ENCODE results near the gene A4GALT. TPM values are rescaled to one million over a fixed set of nuclear protein-coding genes. Genes with fewer than 3 reads are reported as not detected.

Gene A4GALT
- total and polyA plus RNA-seq, 10 of the 15 experiments (the other 5 are each of a cell fraction or from before 2014, with no cell fraction given): 0.04 to 3.9 (median 2.3) TPM; not detected in 1

GRCh38 chr22:42643634-42644421 is 76.8 kb downstream of the A4GALT start:
- ATAC-seq (no peak), DNase-seq (ENCODE audit: low read depth, low spot score) (no peak), FAIRE-seq (no peak)
- in situ Hi-C loops (cut with MboI) (no loop called here), intact Hi-C loops (cut with micrococcal nuclease; ENCODE audit: unreplicated experiment) (no loop called here)
- ChIA-PET SMC1A (ENCODE audit: uncharacterized antibody, unreplicated experiment) (interaction anchor here (0.8 to 2.6 kb wide), 9 partner anchors 13 to 200 kb away, joined by 3 to 18 read pairs (median 4); no protein-coding TSS in a partner anchor), POLR2A (interaction anchor here (0.6 to 2.1 kb wide), 5 partner anchors 9 to 678 kb away, joined by 3 to 8 read pairs (median 4); no protein-coding TSS in a partner anchor), CTCF (interaction anchor here (1.0 to 3.4 kb wide), 10 partner anchors 12 to 390 kb away, joined by 3 to 17 read pairs (median 5); no protein-coding TSS in a partner anchor), RAD21 (ENCODE audit: unreplicated experiment) (interaction anchor here (0.8 to 3.7 kb wide), 5 partner anchors 10 to 75 kb away, joined by 3 to 19 read pairs (median 4); partner anchors contain the start of gene POLDIP3)
- WGBS (ENCODE audit: insufficient coverage, insufficient replicate concordance, low lambda C conversion rate, missing lambda C conversion rate): 93% methylated on average over 14 of the region's 14 CpGs
- H3K79me2 ChIP-seq (ENCODE audit: control insufficient read depth, insufficient read depth, low read length): peaks cover 65% of the 10 kb centered on the region
- H4K20me1 ChIP-seq (ENCODE audit: control insufficient read depth, insufficient read depth): no peaks in the 10 kb centered on the region
- peaks cover 42% of the 10 kb centered on the region for H3K4me1 ChIP-seq (ENCODE audit: control insufficient read depth, insufficient read depth, low read length)
- H3K4me2 ChIP-seq (ENCODE audit: control insufficient read depth, insufficient read depth): peak overlapping the region; percentile 71
- H3K27me3 ChIP-seq (replicated peaks in 1 of 2; ENCODE audit: control insufficient read depth in 2 of 2, insufficient read depth in 2 of 2, low read length in 1 of 2): no peaks in the 10 kb centered on the region
- H3K36me3 ChIP-seq (ENCODE audit: control insufficient read depth in 2 of 2, insufficient read depth in 2 of 2, low read length in 1 of 2): no peaks in the 10 kb centered on the region
- H2AFZ ChIP-seq (ENCODE audit: control insufficient read depth, low read depth, low read length): no peak overlapping the region
- H3K9ac ChIP-seq (ENCODE audit: control insufficient read depth, insufficient read depth, low read length): peak overlapping the region; percentile 78
- BruUV-seq (replicated peaks): no TSS peak
- peak overlapping the region; percentile 50 for H3K4me3 ChIP-seq
- H3K27ac ChIP-seq (ENCODE audit: control insufficient read depth, insufficient read depth): peak overlapping the region; percentile 84
- no peaks in the 10 kb centered on the region for H3K9me3 ChIP-seq (replicated peaks; ENCODE audit: control insufficient read depth, insufficient read depth, low read length)
- TF ChIP-seq, protein P1, sequence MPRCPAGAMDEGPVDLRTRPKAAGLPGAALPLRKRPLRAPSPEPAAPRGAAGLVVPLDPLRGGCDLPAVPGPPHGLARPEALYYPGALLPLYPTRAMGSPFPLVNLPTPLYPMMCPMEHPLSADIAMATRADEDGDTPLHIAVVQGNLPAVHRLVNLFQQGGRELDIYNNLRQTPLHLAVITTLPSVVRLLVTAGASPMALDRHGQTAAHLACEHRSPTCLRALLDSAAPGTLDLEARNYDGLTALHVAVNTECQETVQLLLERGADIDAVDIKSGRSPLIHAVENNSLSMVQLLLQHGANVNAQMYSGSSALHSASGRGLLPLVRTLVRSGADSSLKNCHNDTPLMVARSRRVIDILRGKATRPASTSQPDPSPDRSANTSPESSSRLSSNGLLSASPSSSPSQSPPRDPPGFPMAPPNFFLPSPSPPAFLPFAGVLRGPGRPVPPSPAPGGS (IDR thresholded peaks at IDR 0.05; ENCODE audit: borderline replicate concordance, insufficient read depth, low read depth, low read length, poor library complexity, severe bottlenecking): no peak
- TF ChIP-seq, protein P2, sequence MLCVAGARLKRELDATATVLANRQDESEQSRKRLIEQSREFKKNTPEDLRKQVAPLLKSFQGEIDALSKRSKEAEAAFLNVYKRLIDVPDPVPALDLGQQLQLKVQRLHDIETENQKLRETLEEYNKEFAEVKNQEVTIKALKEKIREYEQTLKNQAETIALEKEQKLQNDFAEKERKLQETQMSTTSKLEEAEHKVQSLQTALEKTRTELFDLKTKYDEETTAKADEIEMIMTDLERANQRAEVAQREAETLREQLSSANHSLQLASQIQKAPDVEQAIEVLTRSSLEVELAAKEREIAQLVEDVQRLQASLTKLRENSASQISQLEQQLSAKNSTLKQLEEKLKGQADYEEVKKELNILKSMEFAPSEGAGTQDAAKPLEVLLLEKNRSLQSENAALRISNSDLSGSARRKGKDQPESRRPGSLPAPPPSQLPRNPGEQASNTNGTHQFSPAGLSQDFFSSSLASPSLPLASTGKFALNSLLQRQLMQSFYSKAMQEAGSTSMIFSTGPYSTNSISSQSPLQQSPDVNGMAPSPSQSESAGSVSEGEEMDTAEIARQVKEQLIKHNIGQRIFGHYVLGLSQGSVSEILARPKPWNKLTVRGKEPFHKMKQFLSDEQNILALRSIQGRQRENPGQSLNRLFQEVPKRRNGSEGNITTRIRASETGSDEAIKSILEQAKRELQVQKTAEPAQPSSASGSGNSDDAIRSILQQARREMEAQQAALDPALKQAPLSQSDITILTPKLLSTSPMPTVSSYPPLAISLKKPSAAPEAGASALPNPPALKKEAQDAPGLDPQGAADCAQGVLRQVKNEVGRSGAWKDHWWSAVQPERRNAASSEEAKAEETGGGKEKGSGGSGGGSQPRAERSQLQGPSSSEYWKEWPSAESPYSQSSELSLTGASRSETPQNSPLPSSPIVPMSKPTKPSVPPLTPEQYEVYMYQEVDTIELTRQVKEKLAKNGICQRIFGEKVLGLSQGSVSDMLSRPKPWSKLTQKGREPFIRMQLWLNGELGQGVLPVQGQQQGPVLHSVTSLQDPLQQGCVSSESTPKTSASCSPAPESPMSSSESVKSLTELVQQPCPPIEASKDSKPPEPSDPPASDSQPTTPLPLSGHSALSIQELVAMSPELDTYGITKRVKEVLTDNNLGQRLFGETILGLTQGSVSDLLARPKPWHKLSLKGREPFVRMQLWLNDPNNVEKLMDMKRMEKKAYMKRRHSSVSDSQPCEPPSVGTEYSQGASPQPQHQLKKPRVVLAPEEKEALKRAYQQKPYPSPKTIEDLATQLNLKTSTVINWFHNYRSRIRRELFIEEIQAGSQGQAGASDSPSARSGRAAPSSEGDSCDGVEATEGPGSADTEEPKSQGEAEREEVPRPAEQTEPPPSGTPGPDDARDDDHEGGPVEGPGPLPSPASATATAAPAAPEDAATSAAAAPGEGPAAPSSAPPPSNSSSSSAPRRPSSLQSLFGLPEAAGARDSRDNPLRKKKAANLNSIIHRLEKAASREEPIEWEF (IDR thresholded peaks at IDR 0.05; ENCODE audit: insufficient replicate concordance, low read depth, low read length): no peak
- TF ChIP-seq ZSCAN29 (IDR thresholded peaks at IDR 0.05): no peak
- no peak for TF ChIP-seq SRF (IDR thresholded peaks at IDR 0.05; ENCODE audit: low read depth in 2 of 2, low read length in 2 of 2)
- no peak for TF ChIP-seq RFX5 (IDR thresholded peaks at IDR 0.05; ENCODE audit: low read depth, low read length)
- TF ChIP-seq ZBED1 (IDR thresholded peaks at IDR 0.05; ENCODE audit: borderline replicate concordance): no peak
- TF ChIP-seq MTA2 (IDR thresholded peaks at IDR 0.05; ENCODE audit: low read depth): no peak
- no peak for TF ChIP-seq SIN3A (IDR thresholded peaks at IDR 0.05; ENCODE audit: low read depth, low read length)
- TF ChIP-seq STAT3 (IDR thresholded peaks at IDR 0.05; ENCODE audit: low read depth, low read length): no peak
- no peak for TF ChIP-seq CREM (IDR thresholded peaks at IDR 0.05; ENCODE audit: low read depth)
- no peak for TF ChIP-seq WRNIP1 (IDR thresholded peaks at IDR 0.05; ENCODE audit: borderline replicate concordance, low read depth, low read length)
- TF ChIP-seq, protein P3, sequence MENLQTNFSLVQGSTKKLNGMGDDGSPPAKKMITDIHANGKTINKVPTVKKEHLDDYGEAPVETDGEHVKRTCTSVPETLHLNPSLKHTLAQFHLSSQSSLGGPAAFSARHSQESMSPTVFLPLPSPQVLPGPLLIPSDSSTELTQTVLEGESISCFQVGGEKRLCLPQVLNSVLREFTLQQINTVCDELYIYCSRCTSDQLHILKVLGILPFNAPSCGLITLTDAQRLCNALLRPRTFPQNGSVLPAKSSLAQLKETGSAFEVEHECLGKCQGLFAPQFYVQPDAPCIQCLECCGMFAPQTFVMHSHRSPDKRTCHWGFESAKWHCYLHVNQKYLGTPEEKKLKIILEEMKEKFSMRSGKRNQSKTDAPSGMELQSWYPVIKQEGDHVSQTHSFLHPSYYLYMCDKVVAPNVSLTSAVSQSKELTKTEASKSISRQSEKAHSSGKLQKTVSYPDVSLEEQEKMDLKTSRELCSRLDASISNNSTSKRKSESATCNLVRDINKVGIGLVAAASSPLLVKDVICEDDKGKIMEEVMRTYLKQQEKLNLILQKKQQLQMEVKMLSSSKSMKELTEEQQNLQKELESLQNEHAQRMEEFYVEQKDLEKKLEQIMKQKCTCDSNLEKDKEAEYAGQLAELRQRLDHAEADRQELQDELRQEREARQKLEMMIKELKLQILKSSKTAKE (IDR thresholded peaks at IDR 0.05; ENCODE audit: low read depth, poor library complexity, severe bottlenecking): no peak
- no peak for TF ChIP-seq SMAD1 (IDR thresholded peaks at IDR 0.05; ENCODE audit: low read depth, partially characterized antibody)
- no peak for TF ChIP-seq SMAD5 (IDR thresholded peaks at IDR 0.05; ENCODE audit: low read depth)
- no peak for TF ChIP-seq MXI1 (IDR thresholded peaks at IDR 0.05; ENCODE audit: low read depth, low read length)
